Measurements from ENCODE around the gene TTC7B.

DNA sequence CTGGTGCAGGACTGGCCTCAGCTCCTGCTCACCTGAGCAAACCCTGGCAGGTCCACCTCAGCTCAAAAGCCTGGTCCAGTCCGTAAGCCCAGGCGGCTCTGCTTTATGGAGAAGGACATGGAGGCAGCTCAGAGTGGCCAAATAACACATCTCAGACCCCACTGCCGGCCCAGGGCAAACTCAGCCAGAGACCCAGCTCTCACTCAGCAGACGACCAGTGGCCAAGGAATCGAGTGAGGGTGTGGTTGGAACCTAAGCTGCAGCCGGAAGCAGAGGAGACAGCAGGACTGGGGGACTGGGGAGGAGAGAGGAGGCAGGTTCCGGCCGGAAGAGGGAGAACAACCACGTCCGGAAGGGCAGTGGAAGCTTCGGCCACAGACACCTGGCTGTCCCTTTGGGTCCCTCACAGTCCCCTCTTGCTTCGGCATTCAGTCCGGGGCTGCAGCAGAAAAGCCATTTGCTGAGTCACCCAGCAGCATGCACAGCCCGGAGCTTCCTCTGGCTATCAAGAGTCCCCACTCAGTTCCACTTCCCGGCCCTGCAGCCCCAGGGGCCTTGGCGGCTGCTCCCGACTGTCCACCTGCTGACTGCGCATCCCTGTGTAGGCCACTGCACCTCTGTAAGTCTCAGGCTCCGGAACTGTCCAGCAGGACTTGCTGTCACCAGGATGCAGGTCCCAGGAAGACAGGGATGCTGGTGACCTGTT lies 315.4 kb downstream of the TTC7B start:
- TF ChIP-seq CHD2 (IDR thresholded peaks at IDR 0.05; ENCODE audit: borderline replicate concordance, low read depth, low read length) (no peak), SREBF1 (IDR thresholded peaks at IDR 0.05; ENCODE audit: low read length) (no peak), POLR2AphosphoS5 (IDR thresholded peaks at IDR 0.05; ENCODE audit: low read length) (no peak), CBX5 (IDR thresholded peaks at IDR 0.05; ENCODE audit: low read depth) (no peak), TAF1 (IDR thresholded peaks at IDR 0.05; ENCODE audit: borderline replicate concordance, low read depth, low read length) (no peak), EGR1 (IDR thresholded peaks at IDR 0.05; ENCODE audit: borderline replicate concordance in 1 of 2, low read depth in 2 of 2, low read length in 2 of 2) (no peak), SUZ12 (IDR thresholded peaks at IDR 0.05; ENCODE audit: unreplicated experiment) (no peak), NFIC (IDR thresholded peaks at IDR 0.05; ENCODE audit: low read depth, low read length) (no peak)
- TF ChIP-seq, protein P1, sequence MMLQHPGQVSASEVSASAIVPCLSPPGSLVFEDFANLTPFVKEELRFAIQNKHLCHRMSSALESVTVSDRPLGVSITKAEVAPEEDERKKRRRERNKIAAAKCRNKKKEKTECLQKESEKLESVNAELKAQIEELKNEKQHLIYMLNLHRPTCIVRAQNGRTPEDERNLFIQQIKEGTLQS (IDR thresholded peaks at IDR 0.05; ENCODE audit: borderline replicate concordance, extremely low read depth, low read depth, low read length) = no peak
- TF ChIP-seq, protein P2, sequence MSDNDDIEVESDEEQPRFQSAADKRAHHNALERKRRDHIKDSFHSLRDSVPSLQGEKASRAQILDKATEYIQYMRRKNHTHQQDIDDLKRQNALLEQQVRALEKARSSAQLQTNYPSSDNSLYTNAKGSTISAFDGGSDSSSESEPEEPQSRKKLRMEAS (IDR thresholded peaks at IDR 0.05; ENCODE audit: low read depth, low read length) = no peak
- TF ChIP-seq, protein P3, sequence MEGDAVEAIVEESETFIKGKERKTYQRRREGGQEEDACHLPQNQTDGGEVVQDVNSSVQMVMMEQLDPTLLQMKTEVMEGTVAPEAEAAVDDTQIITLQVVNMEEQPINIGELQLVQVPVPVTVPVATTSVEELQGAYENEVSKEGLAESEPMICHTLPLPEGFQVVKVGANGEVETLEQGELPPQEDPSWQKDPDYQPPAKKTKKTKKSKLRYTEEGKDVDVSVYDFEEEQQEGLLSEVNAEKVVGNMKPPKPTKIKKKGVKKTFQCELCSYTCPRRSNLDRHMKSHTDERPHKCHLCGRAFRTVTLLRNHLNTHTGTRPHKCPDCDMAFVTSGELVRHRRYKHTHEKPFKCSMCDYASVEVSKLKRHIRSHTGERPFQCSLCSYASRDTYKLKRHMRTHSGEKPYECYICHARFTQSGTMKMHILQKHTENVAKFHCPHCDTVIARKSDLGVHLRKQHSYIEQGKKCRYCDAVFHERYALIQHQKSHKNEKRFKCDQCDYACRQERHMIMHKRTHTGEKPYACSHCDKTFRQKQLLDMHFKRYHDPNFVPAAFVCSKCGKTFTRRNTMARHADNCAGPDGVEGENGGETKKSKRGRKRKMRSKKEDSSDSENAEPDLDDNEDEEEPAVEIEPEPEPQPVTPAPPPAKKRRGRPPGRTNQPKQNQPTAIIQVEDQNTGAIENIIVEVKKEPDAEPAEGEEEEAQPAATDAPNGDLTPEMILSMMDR (IDR thresholded peaks at IDR 0.05 in 2 of 3, conservative IDR thresholded peaks at IDR 0.05 in 1 of 3; ENCODE audit: control insufficient read depth in 2 of 3, extremely low read depth in 1 of 3, insufficient read depth in 1 of 3, low read depth in 3 of 3, low read length in 3 of 3) = no peak
